ENCODE data around the gene DHX15.

- TF ChIP-seq CTCF (IDR thresholded peaks at IDR 0.05): no peak
- TF ChIP-seq POLR2A (IDR thresholded peaks at IDR 0.05): no peak
Observed at GRCh38 chr4:24516926-24517325, 67.4 kb downstream of the DHX15 start.

Data from right lobe of liver (tissue), 4 donors.